LNCAP (cell line): ENCODE data around the gene CLSTN1.

ENCODE experiments used
- TF ChIP-seq, protein P1 (sequence below): fragments of 450-650 bp; IDR thresholded peaks from 2 replicates; pipeline ENCODE4 v1.5.1; 2017; ENCODE audit warnings: mild to moderate bottlenecking

The CLSTN1 gene

GRCh38 chr1:9761855-9762254 lies 61.9 kb downstream of the CLSTN1 start:
- TF ChIP-seq, protein P1, sequence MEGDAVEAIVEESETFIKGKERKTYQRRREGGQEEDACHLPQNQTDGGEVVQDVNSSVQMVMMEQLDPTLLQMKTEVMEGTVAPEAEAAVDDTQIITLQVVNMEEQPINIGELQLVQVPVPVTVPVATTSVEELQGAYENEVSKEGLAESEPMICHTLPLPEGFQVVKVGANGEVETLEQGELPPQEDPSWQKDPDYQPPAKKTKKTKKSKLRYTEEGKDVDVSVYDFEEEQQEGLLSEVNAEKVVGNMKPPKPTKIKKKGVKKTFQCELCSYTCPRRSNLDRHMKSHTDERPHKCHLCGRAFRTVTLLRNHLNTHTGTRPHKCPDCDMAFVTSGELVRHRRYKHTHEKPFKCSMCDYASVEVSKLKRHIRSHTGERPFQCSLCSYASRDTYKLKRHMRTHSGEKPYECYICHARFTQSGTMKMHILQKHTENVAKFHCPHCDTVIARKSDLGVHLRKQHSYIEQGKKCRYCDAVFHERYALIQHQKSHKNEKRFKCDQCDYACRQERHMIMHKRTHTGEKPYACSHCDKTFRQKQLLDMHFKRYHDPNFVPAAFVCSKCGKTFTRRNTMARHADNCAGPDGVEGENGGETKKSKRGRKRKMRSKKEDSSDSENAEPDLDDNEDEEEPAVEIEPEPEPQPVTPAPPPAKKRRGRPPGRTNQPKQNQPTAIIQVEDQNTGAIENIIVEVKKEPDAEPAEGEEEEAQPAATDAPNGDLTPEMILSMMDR = no peak

GRCh38 chr1:9760824-9761223 lies 62.9 kb downstream of the CLSTN1 start:
- TF ChIP-seq, protein P1 = no peak

- TF ChIP-seq, protein P1 = no peak
These were observed 63.8 kb downstream of the CLSTN1 start for GRCh38 chr1:9759939-9760338.

- TF ChIP-seq, protein P1 = no peak
These were observed 65.1 kb downstream of the CLSTN1 start for GRCh38 chr1:9758559-9759121.

- TF ChIP-seq, protein P1 = no peak
These were observed 68.2 kb downstream of the CLSTN1 start for GRCh38 chr1:9755441-9755995.

DNA sequence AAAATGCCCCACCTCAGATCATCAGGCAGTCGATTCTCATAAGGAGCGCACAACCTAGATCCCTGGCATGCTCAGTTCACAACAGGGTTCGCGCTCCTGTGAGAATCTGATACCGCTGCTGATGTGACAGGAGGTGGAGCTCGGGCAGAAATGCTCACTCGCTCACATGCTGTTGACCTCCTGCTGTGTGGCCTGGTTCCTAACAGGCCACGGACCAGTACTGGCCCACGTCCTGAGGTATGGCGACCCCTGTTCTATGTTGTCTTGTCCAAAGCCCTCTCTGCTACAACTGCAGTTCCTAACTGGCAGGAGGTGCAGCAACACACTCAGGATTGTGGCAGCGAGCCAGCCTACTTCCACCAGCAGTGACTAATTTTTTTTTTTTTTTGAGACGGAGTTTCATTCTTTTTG lies 70.6 kb downstream of the CLSTN1 start:
- TF ChIP-seq, protein P1 = no peak

DNA sequence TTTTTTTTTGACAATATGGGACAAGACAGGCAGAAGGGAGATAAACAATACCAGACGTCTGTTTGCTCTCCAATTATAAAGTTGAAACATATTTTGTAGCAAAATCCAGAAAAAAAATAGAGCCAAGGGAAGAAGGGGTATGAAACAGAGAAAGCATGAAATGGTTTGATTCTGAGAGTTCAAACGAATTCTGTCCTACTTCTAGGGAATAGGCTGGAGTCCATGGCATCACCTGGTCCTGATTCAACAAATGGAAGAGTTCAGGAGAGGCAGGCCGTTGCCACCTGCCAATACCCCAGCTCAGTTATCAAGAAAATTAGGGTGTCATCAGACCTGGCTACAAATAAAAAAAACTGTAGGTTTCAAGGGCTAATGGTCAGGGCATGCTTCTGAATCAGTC lies 71.8 kb downstream of the CLSTN1 start:
- TF ChIP-seq, protein P1 = no peak

GRCh38 chr1:9749361-9749760 lies 74.4 kb downstream of the CLSTN1 start:
- TF ChIP-seq, protein P1 = no peak
